Daoy (cell line): ENCODE data around the gene CLPX. TPM values are rescaled to one million over a fixed set of nuclear protein-coding genes. Genes with fewer than 3 reads are reported as not detected.
"Not testable (repeated sequence)": the region's sequence is repeated elsewhere in the genome, so short reads cannot be mapped to it uniquely, and the experiment has no call there.

Source experiments
- DNase-seq: peaks from one replicate; pipeline ENCODE4 v3.0.0-alpha.2; 2015; ENCODE audit warnings: low read depth
- total RNA-seq: library from RNA; depleted of rRNA; stranded (reverse); fragments of >200 nt; shearing (Covaris generic); gene quantifications from 2 replicates; pipeline ENCODE4 v1.2.3, GENCODE V29; 2014

CLPX gene
- total RNA-seq, 1 experiment from 2014 or later: 46.7 TPM

DNA sequence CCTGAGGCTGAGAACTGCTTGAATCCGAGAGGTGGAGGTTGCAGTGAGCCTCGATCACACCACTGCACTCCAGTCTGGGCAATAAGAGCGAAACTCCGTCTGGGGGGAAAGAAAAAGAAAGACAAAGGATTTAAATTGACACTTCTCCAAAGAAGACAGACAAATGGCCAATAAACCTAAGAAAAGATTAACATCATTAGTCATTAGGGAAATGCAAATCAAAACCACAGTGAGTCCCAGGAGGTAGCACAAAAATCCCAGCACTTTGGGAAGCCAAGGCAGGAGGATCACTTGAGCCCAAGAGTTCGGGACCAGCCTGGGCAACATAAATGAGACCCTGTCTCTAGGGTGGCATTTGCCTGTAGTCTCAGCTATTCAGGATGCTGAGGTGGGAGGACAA lies 12.6 kb downstream of the CLPX start:
- no peak for DNase-seq

DNA sequence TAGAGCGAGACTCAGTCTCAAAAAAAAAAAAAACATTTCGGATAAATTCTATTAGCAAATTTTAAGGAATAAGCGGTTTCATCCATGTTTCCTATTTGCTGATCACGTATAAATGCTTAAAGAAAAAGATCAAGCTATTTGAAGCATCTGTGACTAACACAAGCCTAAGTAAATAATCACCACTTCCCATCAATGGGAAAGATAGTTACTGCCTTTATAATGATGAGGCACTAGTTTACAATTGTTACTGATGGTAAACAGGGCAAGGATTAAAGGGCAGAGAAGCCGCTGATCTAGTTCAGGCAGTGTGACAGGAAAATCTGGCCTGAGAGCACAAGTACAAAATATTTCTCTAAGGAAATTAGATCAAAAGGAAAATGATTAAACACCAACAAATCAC lies 13.7 kb downstream of the CLPX start:
- DNase-seq: no peak

DNA sequence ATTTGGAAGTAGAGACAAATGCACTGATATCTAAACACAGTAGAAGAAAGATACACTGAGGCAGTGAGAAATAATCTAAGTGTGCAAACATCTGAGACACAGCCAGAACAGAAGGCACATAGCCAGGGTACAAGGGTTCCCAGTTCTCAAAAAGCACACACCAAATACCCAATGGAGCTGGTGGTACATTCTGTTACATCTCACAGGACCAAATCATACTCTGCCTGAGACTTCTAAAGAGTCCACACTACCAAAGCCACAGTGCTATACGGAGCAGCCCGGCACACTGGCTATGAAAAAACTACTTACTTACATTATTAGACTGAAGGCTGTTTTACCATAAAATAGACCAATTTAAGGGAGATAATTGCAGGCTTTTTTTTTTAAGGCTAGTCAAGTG lies 19.3 kb downstream of the CLPX start:
- no peak for DNase-seq

DNA sequence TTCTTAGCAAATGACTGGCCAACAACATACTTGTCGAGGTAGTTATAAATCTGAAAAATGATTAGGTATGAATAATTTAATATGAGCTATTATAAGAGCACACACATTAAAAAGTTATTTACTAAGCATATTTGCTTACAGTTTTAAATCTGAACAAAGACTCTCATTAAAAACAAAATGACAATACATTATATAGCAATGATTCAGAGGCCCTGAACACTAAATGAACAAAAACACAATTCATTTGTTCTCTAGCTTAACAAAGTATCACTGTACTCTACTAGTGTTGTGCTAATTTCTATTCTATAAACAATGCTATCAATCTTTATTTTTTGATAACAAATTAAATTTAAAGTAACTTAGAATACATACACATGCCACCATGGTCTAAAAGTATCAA lies 21.0 kb downstream of the CLPX start:
- DNase-seq: no peak

DNA sequence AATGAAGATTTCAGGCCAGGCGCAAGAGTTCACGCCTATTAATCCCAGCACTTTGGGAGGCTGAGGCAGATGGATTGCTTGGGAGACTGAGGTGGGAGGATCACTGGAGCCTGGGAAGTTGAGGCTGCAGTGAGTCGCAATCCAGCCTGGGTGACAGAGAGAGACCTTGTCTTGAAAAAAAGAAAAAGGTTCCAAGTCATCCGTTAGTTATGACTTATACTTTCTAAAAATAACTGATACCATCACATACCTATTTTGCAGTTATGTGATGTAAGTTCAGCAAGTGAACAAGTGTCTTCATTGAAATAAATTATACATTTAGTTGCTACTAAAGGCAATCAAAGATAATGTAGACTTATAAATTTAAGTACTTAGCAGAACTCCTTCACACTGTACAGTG lies 22.1 kb downstream of the CLPX start:
- no peak for DNase-seq

DNA sequence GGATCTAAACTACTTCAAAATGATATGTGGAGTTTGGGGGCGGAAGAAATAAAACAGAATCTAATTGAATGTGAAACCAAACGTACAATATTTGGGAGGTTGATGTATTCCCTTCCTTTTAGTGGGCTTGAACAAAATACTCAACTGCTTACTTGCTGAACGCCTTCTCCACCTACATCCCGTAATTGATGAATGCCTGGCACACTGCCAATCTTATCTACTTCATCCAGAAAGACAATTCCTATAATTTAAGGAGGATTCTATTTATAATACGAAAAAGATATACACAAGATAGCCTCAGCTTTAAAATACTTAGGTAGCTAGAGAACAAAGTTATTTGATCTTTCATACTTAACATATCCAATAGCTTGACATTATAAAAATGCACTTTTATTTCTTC lies 28.4 kb downstream of the CLPX start:
- no peak for DNase-seq

DNA sequence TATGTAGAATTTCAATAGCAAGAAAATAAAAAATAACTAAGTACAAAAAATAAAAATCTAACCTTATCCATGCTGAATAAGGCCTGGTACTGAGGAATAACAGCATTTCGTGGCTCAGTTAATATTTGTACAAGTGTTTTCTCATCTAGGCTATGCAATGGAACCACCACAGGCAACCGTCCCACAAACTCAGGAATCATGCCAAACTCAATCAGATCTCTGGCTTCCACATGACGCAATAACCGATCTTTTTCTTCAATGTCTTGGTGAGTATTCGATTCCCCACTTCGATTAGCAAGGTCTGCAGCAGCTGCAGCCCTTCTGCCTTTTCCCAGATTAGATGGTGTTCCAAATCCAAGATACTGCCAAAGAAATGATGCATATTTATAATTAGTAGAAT lies 30.4 kb downstream of the CLPX start:
- no peak for DNase-seq

DNA sequence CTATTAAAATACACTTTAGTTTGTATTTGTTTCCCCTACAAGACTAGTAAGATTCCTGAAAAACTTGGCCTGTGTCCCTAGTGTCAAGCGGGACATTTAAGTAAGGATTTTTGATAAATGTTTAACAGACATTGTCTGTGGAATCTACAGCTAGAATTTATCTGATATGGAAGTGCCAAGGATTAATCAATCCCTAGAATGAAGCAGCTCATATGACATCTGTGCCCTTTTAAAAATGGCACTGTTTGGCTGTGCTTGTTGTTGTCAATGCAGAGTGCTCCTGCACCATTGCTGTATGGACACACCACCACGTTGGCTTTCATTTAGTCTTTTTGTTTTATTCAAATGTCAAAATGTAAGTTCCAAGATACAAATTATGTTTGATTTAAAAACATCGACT lies 37.2 kb downstream of the CLPX start:
- DNase-seq: no peak

DNA sequence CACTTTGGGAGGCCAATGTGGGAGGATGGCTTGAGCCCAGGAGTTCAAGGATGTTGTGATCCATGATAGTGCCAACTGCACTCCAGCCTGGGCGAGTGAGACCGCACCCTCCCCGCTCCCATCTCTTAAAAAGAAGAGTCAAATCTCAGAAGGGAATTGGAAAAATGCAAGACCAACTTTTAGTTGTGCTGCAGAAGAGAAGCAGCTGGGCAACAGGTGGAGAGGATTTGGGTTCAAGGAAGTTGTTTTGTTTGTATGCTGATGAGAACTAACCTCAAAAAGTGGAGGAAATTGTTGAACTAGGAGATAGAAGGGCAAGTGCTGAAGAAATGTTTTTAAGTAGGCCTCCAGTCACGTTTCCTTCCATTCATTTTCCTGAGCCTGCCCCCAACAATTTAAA lies 38.7 kb downstream of the CLPX start:
- no peak for DNase-seq

DNA sequence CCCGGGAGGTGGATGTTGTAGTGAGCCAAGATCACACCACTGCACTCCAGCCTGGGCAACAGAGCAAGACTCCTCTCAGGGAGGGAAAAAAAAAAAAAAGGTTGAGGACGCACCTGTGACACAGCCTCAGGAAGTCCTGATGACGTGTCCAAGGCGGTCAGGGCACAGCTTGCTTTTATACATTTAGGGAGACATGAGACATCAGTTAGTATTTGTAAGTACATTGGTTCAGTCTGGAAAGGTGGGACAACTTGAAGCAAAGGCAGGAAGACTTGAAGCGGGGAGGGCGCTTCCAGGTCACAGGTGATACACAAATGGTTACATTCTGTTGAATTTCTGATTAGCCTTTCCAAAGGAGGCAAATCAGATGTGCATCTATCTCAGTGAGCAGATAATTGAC lies 46.5 kb downstream of the CLPX start:
- peak; percentile 10 for DNase-seq

DNA sequence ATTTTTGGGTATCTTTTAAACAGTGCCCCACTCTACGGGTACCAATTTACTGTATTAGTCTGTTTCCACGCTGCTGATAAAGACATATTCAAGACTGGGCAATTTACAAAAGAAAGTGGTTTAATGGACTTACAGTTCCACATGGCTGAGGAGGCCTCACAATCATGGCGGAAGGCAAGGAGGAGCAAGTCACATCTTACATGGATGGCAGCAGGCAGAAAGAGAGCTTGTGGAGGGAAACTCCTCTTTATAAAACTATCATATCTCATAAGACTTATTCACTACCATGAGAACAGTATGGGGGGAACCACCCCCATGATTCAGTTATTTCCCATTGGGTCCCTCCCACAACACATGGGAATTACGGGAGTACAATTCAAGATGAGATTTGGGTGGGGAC lies 47.2 kb downstream of the CLPX start:
- DNase-seq: not testable (repeated sequence)

DNA sequence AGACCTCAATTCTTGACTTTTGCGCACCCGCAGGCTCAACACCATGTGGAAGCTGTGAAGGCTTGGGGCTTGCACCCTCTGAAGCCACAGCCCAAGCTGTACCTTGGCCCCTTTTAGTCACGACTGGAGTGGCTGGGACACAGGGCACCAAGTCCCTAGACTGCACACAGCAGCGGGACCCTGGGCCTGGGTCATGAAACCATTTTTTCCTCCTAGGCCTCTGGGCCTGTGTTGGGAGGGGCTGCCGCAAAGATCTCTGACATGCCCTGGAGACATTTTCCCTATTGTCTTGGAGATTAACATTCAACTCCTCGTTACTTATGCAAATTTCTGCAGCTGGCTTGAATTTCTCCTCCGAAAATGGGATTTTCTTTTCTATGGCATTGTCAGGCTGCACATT lies 48.1 kb downstream of the CLPX start:
- not testable (repeated sequence) for DNase-seq

DNA sequence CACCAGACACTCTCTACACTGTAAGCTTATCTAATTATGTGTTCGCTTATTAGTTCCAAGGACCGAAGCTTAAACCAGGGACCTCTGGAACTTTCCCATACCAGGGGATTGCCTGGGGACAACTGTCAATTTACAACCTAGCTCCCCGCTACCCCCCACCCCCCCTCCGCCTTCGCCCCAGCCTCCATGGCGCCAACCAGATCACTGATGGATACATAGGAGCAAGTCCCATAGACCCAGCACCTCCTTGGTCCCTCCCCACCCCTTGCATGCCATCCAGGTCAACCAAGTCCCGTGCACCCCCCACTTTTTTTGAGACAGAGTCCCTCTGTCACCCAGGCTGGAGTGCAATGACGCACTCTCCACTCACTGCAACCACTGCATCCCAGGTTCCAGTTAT lies 50.6 kb downstream of the CLPX start:
- no peak for DNase-seq

DNA sequence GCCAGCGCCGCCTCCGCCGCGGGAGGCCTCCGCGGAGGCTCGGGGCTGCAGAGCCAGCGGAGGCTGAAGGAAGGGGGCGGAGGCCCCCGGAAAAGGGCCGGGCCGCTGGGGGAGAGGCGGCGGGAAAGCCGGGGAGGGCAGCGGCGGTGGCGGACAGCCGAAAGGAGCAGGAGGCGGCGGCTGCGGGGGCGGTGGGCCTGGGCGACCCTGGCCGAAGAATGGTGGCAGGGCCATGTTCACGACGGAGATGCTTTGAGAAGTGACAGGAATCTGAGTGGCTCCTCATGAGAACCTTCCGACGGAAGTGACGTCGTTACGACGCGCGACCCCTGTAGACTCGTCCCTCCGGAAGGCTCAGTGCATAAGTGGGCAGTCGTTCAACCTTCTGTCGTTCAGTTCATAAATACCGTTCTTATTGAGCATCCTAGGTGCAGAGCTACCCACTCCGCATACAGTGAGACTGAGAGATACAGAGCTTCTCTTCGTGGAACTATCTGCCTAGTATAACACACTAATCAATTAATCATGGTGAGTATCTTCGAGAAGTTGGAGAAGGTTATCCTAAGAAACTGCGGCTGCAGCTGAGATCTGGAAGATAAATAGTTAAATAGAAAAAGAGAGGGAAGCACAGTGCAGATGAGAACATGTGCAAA lies 51.5 kb downstream of the CLPX start, which contains the start of gene PDCD7:
Gene PDCD7, minus strand, starts transcription at position 261 of the 653 bp plus-strand sequence. Its CDS starts 27 bp downstream, at position 234.
- peak; percentile 93 for DNase-seq

DNA sequence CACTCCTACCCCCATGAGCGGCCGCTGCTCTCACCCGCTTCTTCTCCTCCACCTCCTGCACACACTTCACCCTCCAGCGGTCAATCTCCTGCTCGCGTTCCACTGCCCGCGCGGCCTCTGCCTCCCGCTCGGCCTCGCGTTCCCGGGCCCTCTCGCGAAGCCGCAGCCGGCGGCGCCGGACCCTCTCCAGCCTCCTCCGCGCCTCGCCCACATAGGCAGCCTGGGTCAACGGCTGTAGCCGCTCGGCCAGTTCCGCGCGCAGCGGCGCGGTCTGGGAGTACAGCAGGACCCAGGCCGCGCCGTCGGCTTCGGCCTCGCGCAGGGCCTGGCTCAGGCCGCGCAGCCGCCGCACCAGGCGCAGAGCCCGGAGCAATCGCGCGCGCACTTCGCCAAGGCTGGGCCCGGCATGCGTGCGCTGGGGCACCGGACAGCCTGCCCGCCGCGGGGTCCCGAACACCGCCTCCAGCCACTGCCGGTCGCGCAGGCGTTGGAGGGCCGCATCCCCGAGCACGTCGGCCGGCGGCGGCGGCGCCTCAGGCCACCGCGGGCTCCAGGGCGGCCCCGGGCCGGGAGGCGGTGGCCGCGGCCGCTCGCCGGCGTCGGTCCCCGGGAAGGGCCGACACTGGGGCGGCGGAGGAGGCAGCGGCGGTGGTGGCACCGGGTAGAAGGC lies 52.1 kb downstream of the CLPX start:
- DNase-seq: peak; percentile 39

DNA sequence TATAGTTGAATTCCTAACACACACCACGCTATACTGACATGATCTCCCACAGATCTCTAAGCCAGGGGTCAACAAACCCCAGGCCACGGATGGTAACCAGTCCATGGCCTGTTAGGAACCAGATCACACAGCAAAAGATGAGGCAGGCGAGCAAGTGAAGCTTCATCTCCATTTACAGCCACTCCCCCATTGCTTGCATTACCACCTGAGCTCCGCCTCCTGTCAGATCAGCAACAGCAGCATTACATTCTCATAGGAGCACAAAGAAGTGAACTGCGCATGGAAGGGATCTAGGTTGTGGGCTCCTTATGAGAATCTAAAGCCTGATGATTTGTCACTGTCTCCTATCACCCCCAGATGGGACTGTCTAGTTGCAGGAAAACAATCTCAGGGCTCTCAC lies 54.2 kb downstream of the CLPX start:
- DNase-seq: no peak

DNA sequence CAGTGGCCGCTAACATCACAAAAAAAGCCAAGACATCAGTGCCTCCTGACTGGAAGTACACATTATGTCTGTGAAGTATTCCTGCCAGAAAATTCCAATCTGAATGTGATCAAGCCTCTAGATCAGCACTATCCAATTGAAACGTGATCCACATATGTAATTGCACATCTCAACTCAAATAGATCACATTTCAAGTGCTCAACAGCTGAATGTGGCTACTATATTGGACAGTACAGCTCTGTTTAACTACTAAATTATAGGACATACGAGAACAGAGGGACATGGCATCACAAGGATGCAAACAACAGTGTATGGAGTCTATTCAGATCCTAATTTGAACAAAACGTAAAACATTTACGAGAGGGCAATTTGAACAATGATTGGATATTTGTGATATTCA lies 69.6 kb downstream of the CLPX start:
- no peak for DNase-seq

DNA sequence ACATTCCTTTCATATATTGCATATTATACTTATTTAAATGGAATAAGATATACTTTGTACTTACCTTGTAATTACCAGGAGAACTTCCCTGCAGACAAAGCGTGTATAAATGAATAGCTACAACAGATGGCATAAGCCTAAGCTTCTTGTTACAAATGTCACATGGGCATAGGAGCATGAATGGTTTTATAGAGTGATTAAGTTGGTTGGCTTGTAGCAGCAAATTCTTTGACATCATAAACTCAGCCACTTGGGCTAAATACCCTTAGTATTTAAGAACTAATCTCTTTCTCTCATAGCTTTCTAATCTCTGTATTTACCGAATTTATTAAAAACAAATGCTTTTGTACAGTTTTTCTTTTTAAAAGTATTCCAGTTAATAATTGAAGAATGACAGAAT lies 70.1 kb downstream of the CLPX start, which contains the start of gene UBAP1L:
Gene UBAP1L, minus strand, starts transcription at position 115 of the 400 bp plus-strand sequence. CDS start 8,985 bp downstream, outside the sequence.
- DNase-seq: no peak

DNA sequence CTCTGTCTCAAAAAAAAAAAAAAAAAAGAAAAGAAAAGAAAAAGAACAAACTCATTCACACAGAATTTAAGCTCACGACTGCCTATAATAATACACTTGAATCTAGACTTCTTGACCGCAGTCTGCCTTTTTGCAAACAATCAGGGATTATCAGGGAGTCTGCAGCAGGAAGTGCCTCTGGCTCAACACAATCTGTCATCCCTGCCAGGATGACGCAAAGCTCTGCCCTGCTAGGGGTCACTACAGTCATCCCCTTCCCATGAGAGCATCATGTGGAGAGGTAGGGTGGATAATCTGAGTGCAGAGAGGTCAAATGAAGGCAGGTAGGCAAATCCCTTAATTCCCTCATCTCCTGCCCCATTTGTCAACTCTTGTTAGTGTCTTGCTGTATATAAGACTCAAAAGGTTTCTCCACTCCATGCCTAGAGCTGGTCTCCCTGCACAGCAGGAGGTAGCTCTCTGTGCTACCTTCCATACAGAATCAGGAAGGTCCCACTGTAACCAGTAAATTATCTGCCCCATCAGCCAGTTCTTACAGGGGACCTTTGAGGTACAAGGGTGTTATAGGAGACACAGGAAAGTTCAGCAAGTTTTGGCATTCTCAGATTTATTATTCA lies 74.4 kb downstream of the CLPX start:
- DNase-seq: peak; percentile 37

DNA sequence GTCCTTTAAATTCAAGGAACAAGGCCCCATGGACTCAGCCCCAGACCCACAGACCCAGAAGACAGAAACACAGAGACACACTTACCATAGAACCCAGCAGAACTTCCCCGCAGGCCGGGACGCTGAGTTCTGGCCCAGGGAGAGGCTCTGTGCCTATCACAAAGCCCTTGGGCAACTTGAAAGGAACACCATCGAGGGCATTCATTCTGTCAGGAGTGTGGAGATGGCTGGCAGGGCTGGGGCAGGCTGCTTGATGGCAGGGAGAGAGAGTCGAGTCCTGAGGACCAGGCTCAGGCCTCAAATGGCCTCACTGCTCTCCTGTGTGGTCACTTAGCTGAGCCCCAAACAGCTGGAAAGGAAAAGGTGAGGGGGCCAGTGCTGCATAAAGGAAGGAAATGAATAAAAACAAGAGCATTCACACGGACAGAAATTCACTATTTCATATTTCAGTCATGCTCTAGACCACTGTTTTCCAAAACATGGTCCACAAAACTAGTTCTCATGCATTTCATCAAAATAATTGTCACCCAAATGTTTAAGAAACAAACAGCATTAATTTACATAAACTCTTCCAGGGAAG lies 79.0 kb downstream of the CLPX start:
- DNase-seq: no peak

DNA sequence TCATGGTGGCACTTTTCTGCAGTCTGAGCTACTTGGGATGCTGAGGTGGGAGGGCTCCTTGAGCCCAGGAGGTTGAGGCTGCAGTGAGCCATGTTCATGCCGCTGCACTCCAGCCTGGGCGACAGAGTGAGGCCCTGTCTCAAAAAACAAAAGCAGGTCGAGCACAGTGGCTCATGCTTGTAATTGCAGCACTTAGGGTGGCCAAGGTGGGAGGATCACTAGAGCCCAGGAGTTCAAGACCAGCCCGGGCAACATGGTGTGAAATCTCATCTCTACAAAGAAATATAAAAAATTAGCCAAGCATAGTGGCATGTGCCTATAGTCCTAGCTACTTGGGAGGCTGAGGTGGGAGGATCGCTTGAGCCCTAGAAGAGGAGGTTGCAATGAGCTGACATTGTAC lies 80.1 kb downstream of the CLPX start:
- no peak for DNase-seq

DNA sequence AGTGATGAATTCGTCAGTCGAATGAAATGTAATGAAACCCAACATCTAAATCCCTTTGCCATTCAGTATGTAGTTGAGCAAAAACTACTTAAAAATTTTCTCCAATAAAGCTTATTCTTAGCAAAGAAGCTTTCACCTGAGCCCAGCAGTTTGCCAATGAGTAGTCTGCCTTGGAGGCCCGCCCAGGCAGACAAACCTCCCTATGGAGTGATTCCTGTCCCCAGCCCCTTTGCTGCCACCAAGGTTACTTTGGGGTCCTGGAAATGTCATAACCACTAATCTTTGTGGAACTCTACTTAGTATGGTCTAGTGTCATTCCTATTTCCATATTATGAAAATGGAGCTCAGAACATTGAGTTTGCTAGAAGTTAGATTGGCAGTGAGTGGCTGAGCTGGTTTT lies 82.2 kb downstream of the CLPX start:
- no peak for DNase-seq
